Midbrain (tissue), 1 donor: ENCODE measurements around the gene MYL9.
A peak's percentile ranks its signal among the peaks of the same experiment; 100 is the strongest.
"Not testable (repeated sequence)": the region's sequence is repeated elsewhere in the genome, so short reads cannot be mapped to it uniquely, and the experiment has no call there.

Source experiments
- DNase-seq: peaks from one replicate; lab custom pipeline; 2025; lab: John Stamatoyannopoulos, UW

Gene MYL9

GRCh38 chr20:36541227-36541767, at the start of gene MYL9:
MYL9 (plus strand) TSS chr20:36541519; CDS start chr20:36544885, 3,366 bp downstream.
- DNase-seq = no peak

- DNase-seq = no peak
These were observed 49.3 kb upstream of the MYL9 start for GRCh38 chr20:36491901-36492617.

GRCh38 chr20:36493051-36493800, 48.1 kb upstream of the MYL9 start:
- peak; percentile 5 for DNase-seq

GRCh38 chr20:36493801-36494114, 47.6 kb upstream of the MYL9 start:
- peak; percentile 17 for DNase-seq

- DNase-seq = no peak
These were observed 44.3 kb upstream of the MYL9 start for GRCh38 chr20:36496707-36497669.

- no peak for DNase-seq
These were observed 43.5 kb upstream of the MYL9 start for GRCh38 chr20:36497856-36498255.

- DNase-seq = no peak
These were observed 42.7 kb upstream of the MYL9 start for GRCh38 chr20:36498386-36499179.

GRCh38 chr20:36499211-36499610, 42.1 kb upstream of the MYL9 start:
- DNase-seq = no peak

- no peak for DNase-seq
These were observed 41.4 kb upstream of the MYL9 start for GRCh38 chr20:36499723-36500501.

- DNase-seq = no peak
These were observed 39.8 kb upstream of the MYL9 start for GRCh38 chr20:36501367-36502006.

GRCh38 chr20:36504295-36504694, 37.0 kb upstream of the MYL9 start:
- no peak for DNase-seq

- no peak for DNase-seq
These were observed 35.1 kb upstream of the MYL9 start for GRCh38 chr20:36506253-36506652.

GRCh38 chr20:36507746-36508145, 33.6 kb upstream of the MYL9 start:
- no peak for DNase-seq

- DNase-seq = no peak
These were observed 22.2 kb upstream of the MYL9 start for GRCh38 chr20:36519012-36519719.

GRCh38 chr20:36519944-36520343, 21.4 kb upstream of the MYL9 start:
- no peak for DNase-seq

- DNase-seq = no peak
These were observed 19.8 kb upstream of the MYL9 start for GRCh38 chr20:36521526-36521925.

GRCh38 chr20:36522412-36522811, 18.9 kb upstream of the MYL9 start:
- DNase-seq = not testable (repeated sequence)

- DNase-seq = no peak
These were observed 18.0 kb upstream of the MYL9 start for GRCh38 chr20:36523341-36523740.

GRCh38 chr20:36525620-36526365, 15.5 kb upstream of the MYL9 start:
- DNase-seq = no peak
